H9 (cell line): ENCODE measurements around the gene VRK2. TPM values are rescaled to one million over a fixed set of nuclear protein-coding genes. Genes with fewer than 3 reads are reported as not detected.

Experiments used
- DNase-seq: peaks from one replicate; pipeline ENCODE4 v3.0.0-alpha.2; 2017
- H2AFZ ChIP-seq: one replicate; pipeline ENCODE4 v1.6.1; 2013; ENCODE audit warnings: mild to moderate bottlenecking, low read length, control low read depth, moderate library complexity
- H2AK5ac ChIP-seq: 2 replicates; pipeline ENCODE4 v1.6.1; 2013; ENCODE audit warnings: low read length, control low read depth, mixed read lengths; ENCODE audit not compliant: insufficient read length
- H2BK120ac ChIP-seq: one replicate; pipeline ENCODE4 v1.6.1; 2013; ENCODE audit warnings: low read depth, mild to moderate bottlenecking, low read length, control low read depth, inconsistent platforms; ENCODE audit not compliant: poor library complexity, severe bottlenecking
- H2BK12ac ChIP-seq: 2 replicates; pipeline ENCODE4 v1.6.1; 2013; ENCODE audit warnings: low read length, control low read depth, mixed read lengths, low read depth; ENCODE audit not compliant: insufficient read length
- H2BK15ac ChIP-seq: 2 replicates; pipeline ENCODE4 v1.6.1; 2013; ENCODE audit warnings: low read depth, low read length, control low read depth
- H2BK20ac ChIP-seq: one replicate; pipeline ENCODE4 v1.6.1; 2013; ENCODE audit warnings: low read depth, mild to moderate bottlenecking, low read length, control low read depth, inconsistent platforms; ENCODE audit not compliant: poor library complexity, severe bottlenecking
- H2BK5ac ChIP-seq: 2 replicates; pipeline ENCODE4 v1.6.1; 2013; ENCODE audit warnings: low read length, control low read depth, mixed read lengths; ENCODE audit not compliant: insufficient read length
- H3K14ac ChIP-seq: 2 replicates; pipeline ENCODE4 v1.6.1; 2013; ENCODE audit warnings: low read length, control low read depth; ENCODE audit not compliant: insufficient read depth
- H3K18ac ChIP-seq: 2 replicates; pipeline ENCODE4 v1.6.1; 2013; ENCODE audit warnings: low read depth, mild to moderate bottlenecking, mixed read lengths, low read length, control low read depth; ENCODE audit not compliant: insufficient read length
- H3K23ac ChIP-seq: 2 replicates; pipeline ENCODE4 v1.6.1; 2013; ENCODE audit warnings: low read length, control low read depth, mixed read lengths, low read depth; ENCODE audit not compliant: insufficient read length
- H3K23me2 ChIP-seq: 2 replicates; pipeline ENCODE4 v1.6.1; 2013; ENCODE audit warnings: low read depth, mild to moderate bottlenecking, mixed read lengths, low read length, control low read depth; ENCODE audit not compliant: insufficient read length, poor library complexity, severe bottlenecking
- H3K27ac ChIP-seq: 2 replicates; pipeline ENCODE4 v1.5.1; 2013; ENCODE audit warnings: low read length, control low read depth, mixed read lengths, low read depth; ENCODE audit not compliant: insufficient read length
- H3K27me3 ChIP-seq: 2 replicates; pipeline ENCODE4 v1.6.1; 2013; ENCODE audit warnings: low read length, control low read depth, inconsistent platforms; ENCODE audit not compliant: insufficient read depth
- H3K4ac ChIP-seq: 2 replicates; pipeline ENCODE4 v1.6.1; 2013; ENCODE audit warnings: low read depth, mild to moderate bottlenecking, control low read depth, inconsistent platforms, low read length, moderate library complexity
- H3K4me1 ChIP-seq: 2 replicates; pipeline ENCODE4 v1.6.1; 2013; ENCODE audit warnings: low read length, control low read depth, inconsistent platforms; ENCODE audit not compliant: insufficient read depth
- H3K4me2 ChIP-seq: 2 replicates; pipeline ENCODE4 v1.6.1; 2013; ENCODE audit warnings: low read length, control low read depth, mixed read lengths; ENCODE audit not compliant: insufficient read length, insufficient read depth
- H3K56ac ChIP-seq: 2 replicates; pipeline ENCODE4 v1.6.1; 2013; ENCODE audit warnings: low read depth, mild to moderate bottlenecking, mixed read lengths, low read length, control low read depth; ENCODE audit not compliant: insufficient read length
- H3K79me1 ChIP-seq: 2 replicates; pipeline ENCODE4 v1.6.1; 2013; ENCODE audit warnings: low read depth, mild to moderate bottlenecking, moderate library complexity, low read length, control low read depth, inconsistent platforms; ENCODE audit not compliant: insufficient read depth, poor library complexity, severe bottlenecking
- H3K79me2 ChIP-seq: 2 replicates; pipeline ENCODE4 v1.6.1; 2013; ENCODE audit warnings: low read length, control low read depth, inconsistent platforms; ENCODE audit not compliant: insufficient read depth
- H3K9ac ChIP-seq: 2 replicates; pipeline ENCODE4 v1.6.1; 2013; ENCODE audit warnings: low read length, control low read depth, mixed read lengths; ENCODE audit not compliant: insufficient read length; ENCODE audit errors: extremely low read depth
- H3K9me3 ChIP-seq: one replicate; pipeline ENCODE4 v1.6.1; 2013; ENCODE audit warnings: low read depth, low read length, inconsistent platforms; ENCODE audit not compliant: control insufficient read depth
- H3T11ph ChIP-seq: one replicate; pipeline ENCODE4 v1.6.1; 2013; ENCODE audit warnings: mild to moderate bottlenecking, low read length, control low read depth, inconsistent platforms
- H4K20me1 ChIP-seq: one replicate; pipeline ENCODE4 v1.6.1; 2013; ENCODE audit not compliant: control insufficient read depth, insufficient read length, insufficient read depth
- H4K5ac ChIP-seq: 2 replicates; pipeline ENCODE4 v1.6.1; 2013; ENCODE audit warnings: low read depth, mild to moderate bottlenecking, mixed read lengths, low read length, control low read depth; ENCODE audit not compliant: insufficient read length
- H4K8ac ChIP-seq: replicated peaks from 2 replicates; pipeline ENCODE4 v1.6.1; 2013; ENCODE audit warnings: low read length, control low read depth, mixed read lengths, low read depth; ENCODE audit not compliant: insufficient read length
- H4K91ac ChIP-seq: 2 replicates; pipeline ENCODE4 v1.6.1; 2013; ENCODE audit warnings: low read depth, mild to moderate bottlenecking, moderate library complexity, mixed read lengths, low read length, control low read depth; ENCODE audit not compliant: insufficient read length
- H3K27ac Mint-ChIP-seq, 3 experiments: 2 replicates in 2 of 3; 3 replicates in 1 of 3; pipeline ENCODE4 v1.8.0; 2020 to 2021; ENCODE audit warnings: mixed read lengths in 3 of 3, mild to moderate bottlenecking in 1 of 3, moderate library complexity in 1 of 3
- H3K27me3 Mint-ChIP-seq: 2 replicates; pipeline ENCODE4 v1.8.0; 2021; ENCODE audit warnings: low read depth, mild to moderate bottlenecking, moderate library complexity, mixed read lengths
- H3K36me3 Mint-ChIP-seq, 3 experiments: 2 replicates in 2 of 3; 3 replicates in 1 of 3; pipeline ENCODE4 v1.8.0; 2020 to 2021; ENCODE audit warnings: low read depth in 3 of 3, mixed read lengths in 3 of 3; ENCODE audit not compliant: insufficient read depth in 1 of 3
- H3K4me1 Mint-ChIP-seq, 2 experiments: 2 replicates each; pipeline ENCODE4 v1.8.0; 2020; ENCODE audit warnings: mixed read lengths in 2 of 2
- H3K4me3 Mint-ChIP-seq, 2 experiments: 2 replicates in 1 of 2; 3 replicates in 1 of 2; pipeline ENCODE4 v1.8.0; 2020 to 2021; ENCODE audit warnings: mild to moderate bottlenecking in 2 of 2, mixed read lengths in 2 of 2, moderate library complexity in 1 of 2
- H3K9me3 Mint-ChIP-seq, 2 experiments: 2 replicates in 1 of 2; 3 replicates in 1 of 2; pipeline ENCODE4 v1.8.0; 2020; ENCODE audit warnings: mild to moderate bottlenecking in 2 of 2, mixed read lengths in 2 of 2, moderate library complexity in 1 of 2
- WGBS: extraction: QIAGEN DNeasy Blood & Tissue Kit; methylation state at CpG from one replicate; pipeline ENCODE4 v1.1.7; 2013; ENCODE audit warnings: missing lambda C conversion rate, low lambda C conversion rate, mixed read lengths; ENCODE audit not compliant: insufficient read length; ENCODE audit errors: extremely low coverage; 5-methylcytosine and 5-hydroxymethylcytosine counted together
- total RNA-seq: library from RNA; stranded (reverse); gene quantifications from 2 replicates; pipeline ENCODE4 v1.2.1, GENCODE V29; 2021
- TF ChIP-seq, protein P1 (sequence below): fragments of 200-600 bp; sonication (generic); conservative IDR thresholded peaks from 3 replicates; pipeline ENCODE4 v1.8.0; 2021; ENCODE audit warnings: antibody characterized with exemption, mild to moderate bottlenecking

The VRK2 gene
- total RNA-seq, 1 experiment from 2014 or later, result 23.8 TPM

DNA sequence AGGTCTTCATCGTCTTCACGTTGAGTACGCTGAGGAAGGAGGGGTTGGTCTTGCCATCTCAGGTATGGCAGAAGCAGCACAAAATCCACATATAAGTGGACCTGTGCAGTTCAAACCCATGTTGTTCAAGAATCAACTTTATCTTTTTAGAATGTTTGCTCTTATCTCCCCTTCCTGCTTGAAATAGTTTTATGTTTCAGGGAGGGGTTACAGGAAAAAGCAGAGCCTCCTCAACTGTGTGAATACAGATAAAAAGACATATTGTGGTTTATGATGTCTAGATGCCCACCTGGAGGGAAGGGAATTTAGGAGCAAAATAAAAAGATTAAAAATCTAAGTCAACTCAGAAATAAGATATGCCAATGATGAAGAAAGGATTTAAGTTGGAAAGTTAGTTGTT is 75.9 kb downstream of the VRK2 start:
- H3K23me2 ChIP-seq, result no peaks in the 10 kb centered on the region
- H3T11ph ChIP-seq, result no peak overlapping the region
- no peak overlapping the region for H3K14ac ChIP-seq
- no peak overlapping the region for H4K91ac ChIP-seq
- H2BK20ac ChIP-seq, result no peak overlapping the region
- no peaks in the 10 kb centered on the region for H3K79me2 ChIP-seq
- H3K18ac ChIP-seq, result no peak overlapping the region
- H2AK5ac ChIP-seq, result no peak overlapping the region
- H3K27me3 Mint-ChIP-seq, result no peaks in the 10 kb centered on the region
- no peaks in the 10 kb centered on the region for H3K27me3 ChIP-seq
- H3K23ac ChIP-seq, result no peak overlapping the region
- H3K9me3 ChIP-seq, result no peaks in the 10 kb centered on the region
- no peaks in the 10 kb centered on the region for H4K20me1 ChIP-seq
- no peak overlapping the region for H3K27ac Mint-ChIP-seq
- H3K79me1 ChIP-seq, result no peaks in the 10 kb centered on the region
- no peak overlapping the region for H3K56ac ChIP-seq
- H4K8ac ChIP-seq, result no peak overlapping the region
- DNase-seq, result no peak
- H2AFZ ChIP-seq, result no peak overlapping the region
- H2BK120ac ChIP-seq, result no peak overlapping the region
- WGBS, result no CpG with 5 or more reads among the region's 3 CpGs
- no peak overlapping the region for H3K27ac ChIP-seq
- no peak overlapping the region for H3K4ac ChIP-seq
- H2BK12ac ChIP-seq, result no peak overlapping the region
- H3K4me3 Mint-ChIP-seq, result no peak overlapping the region
- H3K4me2 ChIP-seq, result no peak overlapping the region
- H2BK15ac ChIP-seq, result no peak overlapping the region
- peaks cover 21 to 30% (median 22%) of the 10 kb centered on the region in 3 experiments for H3K36me3 Mint-ChIP-seq
- TF ChIP-seq, protein P1, sequence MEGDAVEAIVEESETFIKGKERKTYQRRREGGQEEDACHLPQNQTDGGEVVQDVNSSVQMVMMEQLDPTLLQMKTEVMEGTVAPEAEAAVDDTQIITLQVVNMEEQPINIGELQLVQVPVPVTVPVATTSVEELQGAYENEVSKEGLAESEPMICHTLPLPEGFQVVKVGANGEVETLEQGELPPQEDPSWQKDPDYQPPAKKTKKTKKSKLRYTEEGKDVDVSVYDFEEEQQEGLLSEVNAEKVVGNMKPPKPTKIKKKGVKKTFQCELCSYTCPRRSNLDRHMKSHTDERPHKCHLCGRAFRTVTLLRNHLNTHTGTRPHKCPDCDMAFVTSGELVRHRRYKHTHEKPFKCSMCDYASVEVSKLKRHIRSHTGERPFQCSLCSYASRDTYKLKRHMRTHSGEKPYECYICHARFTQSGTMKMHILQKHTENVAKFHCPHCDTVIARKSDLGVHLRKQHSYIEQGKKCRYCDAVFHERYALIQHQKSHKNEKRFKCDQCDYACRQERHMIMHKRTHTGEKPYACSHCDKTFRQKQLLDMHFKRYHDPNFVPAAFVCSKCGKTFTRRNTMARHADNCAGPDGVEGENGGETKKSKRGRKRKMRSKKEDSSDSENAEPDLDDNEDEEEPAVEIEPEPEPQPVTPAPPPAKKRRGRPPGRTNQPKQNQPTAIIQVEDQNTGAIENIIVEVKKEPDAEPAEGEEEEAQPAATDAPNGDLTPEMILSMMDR, result no peak
- H2BK5ac ChIP-seq, result no peak overlapping the region
- no peaks in the 10 kb centered on the region for H3K4me1 ChIP-seq
- H3K4me1 Mint-ChIP-seq, result no peaks in the 10 kb centered on the region
- H3K9me3 Mint-ChIP-seq, result peaks cover 14 to 19% of the 10 kb centered on the region in 2 experiments
- H4K5ac ChIP-seq, result no peak overlapping the region
- H3K9ac ChIP-seq, result no peak overlapping the region
